ENCODE measurements around the gene TGIF1.

DNA sequence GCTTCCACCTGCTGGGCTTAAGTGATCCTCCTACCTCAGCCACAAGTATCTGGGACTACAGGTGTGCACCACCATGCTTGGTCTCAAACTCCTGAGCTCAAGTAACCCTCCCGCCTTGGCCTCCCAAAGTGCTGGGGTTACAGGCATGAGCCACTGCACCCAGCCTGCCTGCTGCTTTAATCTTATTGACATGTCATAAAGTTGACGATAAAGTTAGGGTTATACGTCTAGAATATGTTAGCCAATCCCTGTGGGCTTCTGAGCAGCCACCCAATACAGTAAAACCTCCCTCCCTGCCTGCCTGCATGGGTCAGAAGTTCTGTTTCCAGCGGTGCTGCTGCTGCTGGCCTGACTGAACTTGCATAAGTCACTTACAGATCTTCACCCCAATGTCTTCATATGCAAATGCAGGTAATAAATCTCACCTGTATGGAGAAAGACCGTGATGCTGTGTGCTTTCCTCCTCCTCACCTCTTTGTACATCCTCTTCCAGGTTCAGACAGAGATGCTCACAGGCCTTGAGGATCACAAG, 30.1 kb downstream of the TGIF1 start:
- no peak for TF ChIP-seq POLR2A (IDR thresholded peaks at IDR 0.05)
- TF ChIP-seq, protein P1, sequence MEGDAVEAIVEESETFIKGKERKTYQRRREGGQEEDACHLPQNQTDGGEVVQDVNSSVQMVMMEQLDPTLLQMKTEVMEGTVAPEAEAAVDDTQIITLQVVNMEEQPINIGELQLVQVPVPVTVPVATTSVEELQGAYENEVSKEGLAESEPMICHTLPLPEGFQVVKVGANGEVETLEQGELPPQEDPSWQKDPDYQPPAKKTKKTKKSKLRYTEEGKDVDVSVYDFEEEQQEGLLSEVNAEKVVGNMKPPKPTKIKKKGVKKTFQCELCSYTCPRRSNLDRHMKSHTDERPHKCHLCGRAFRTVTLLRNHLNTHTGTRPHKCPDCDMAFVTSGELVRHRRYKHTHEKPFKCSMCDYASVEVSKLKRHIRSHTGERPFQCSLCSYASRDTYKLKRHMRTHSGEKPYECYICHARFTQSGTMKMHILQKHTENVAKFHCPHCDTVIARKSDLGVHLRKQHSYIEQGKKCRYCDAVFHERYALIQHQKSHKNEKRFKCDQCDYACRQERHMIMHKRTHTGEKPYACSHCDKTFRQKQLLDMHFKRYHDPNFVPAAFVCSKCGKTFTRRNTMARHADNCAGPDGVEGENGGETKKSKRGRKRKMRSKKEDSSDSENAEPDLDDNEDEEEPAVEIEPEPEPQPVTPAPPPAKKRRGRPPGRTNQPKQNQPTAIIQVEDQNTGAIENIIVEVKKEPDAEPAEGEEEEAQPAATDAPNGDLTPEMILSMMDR (IDR thresholded peaks at IDR 0.05), result no peak

All from body of pancreas (tissue), 4 donors.